ENCODE measurements around the gene TMEM130. TPM values are rescaled to one million over a fixed set of nuclear protein-coding genes. Genes with fewer than 3 reads are reported as not detected.

Gene TMEM130
- total RNA-seq, 2 experiments from 2014 or later: not detected

DNA sequence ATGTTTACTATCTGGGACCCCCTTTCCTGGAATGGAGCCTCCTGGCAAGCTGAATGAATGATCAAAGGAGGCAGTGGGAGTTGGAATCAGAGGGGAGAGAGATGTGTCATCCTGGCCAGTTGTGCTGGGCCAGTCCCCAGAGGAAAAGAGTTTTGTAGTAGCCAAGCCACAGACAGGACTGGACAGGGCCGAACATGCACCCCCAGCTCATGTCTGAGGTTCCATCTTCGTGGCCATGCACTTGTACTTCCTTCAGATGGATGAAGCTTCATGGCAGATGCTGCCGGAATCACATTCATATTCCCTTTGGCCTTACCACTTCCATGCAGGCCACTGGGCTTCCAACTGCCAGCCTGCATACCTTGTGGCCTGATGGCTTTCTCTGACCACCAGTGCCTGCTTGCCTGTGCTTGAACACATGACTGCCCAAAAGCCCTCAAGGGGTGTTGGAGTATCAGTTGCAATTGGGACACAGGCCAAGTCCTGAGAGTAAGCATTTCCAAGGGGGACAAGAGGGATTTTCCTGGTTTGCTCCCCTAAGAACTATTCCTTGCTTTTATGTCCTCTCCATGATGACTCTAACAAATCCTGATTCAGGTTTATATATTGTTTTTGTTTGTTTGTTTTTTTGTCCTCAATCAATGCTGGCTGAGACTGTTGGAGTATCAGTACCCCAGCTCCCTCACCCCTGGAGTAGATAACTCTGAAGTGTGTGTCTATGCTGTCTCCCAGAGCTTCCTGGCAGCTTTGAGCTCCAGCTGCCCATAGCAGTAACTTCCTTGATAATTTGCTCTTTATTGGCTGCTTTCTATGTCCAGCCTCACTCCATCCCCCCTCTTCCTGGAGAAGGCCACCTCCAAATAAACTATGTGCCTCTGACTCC lies 63.6 kb downstream of the TMEM130 start:
- H3K27me3 Mint-ChIP-seq: no peaks in the 10 kb centered on the region
- ATAC-seq (ENCODE audit: low read depth): no peak
- POLR2A ChIA-PET: no interaction called here
- H3K36me3 Mint-ChIP-seq: no peaks in the 10 kb centered on the region
- no peaks in the 10 kb centered on the region for H3K9me3 Mint-ChIP-seq
- no peak for DNase-seq
- no peaks in the 10 kb centered on the region for H3K4me1 Mint-ChIP-seq
- no peak overlapping the region for H3K4me3 Mint-ChIP-seq
- no peak overlapping the region for H3K27ac Mint-ChIP-seq

GRCh38 chr7:98802781-98803110 lies 67.1 kb downstream of the TMEM130 start:
- Mint-ChIP-seq H3K4me1 (no peaks in the 10 kb centered on the region), H3K9me3 (peaks cover 12% of the 10 kb centered on the region), H3K4me3 (no peak overlapping the region), H3K27ac (no peak overlapping the region), H3K27me3 (no peaks in the 10 kb centered on the region), H3K36me3 (no peaks in the 10 kb centered on the region)
- POLR2A ChIA-PET: no interaction called here
- DNase-seq (no peak), ATAC-seq (ENCODE audit: low read depth) (no peak)

DNA sequence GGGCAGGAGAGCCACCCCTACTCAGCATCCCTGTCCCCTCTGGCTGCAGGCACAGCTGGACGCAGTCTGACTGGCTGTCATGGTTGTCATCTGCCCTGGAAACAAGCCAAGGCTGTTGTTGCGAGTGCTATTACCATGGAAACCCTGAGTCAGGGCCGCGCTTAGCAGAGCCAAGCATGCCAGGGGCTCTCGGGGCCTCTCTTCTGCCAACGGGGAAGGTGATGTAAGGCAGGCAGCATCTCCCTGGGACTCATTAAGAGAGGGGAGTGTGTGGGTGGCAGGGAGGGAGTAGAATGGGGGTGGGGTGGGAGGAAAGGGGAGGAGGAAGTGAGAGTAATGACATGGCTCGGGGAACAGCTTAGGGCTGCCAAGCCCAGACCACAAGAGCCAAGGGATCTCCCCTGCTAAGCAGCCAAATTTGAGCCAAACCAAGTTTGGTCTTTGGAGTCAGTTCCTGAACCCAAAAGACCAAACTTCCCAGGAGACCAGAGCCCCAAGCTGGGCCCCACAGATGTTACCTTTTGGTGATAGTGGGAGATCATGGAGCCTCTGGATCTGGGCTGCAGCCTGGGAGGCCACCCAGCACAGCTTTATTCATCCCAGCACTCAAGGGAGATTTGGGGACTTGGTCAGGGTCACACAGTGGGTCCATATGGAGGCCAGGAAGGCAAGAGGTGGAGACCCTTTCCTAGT lies 67.6 kb downstream of the TMEM130 start:
- no peak overlapping the region for H3K27ac Mint-ChIP-seq
- no peak for ATAC-seq (ENCODE audit: low read depth)
- H3K27me3 Mint-ChIP-seq: no peaks in the 10 kb centered on the region
- DNase-seq: no peak
- POLR2A ChIA-PET: no interaction called here
- peaks cover 12% of the 10 kb centered on the region for H3K9me3 Mint-ChIP-seq
- H3K4me1 Mint-ChIP-seq: no peaks in the 10 kb centered on the region
- no peaks in the 10 kb centered on the region for H3K36me3 Mint-ChIP-seq
- no peak overlapping the region for H3K4me3 Mint-ChIP-seq

- ATAC-seq (ENCODE audit: low read depth) (no peak), DNase-seq (no peak)
- Mint-ChIP-seq H3K27me3 (no peaks in the 10 kb centered on the region), H3K4me3 (no peak overlapping the region), H3K9me3 (peaks cover 12% of the 10 kb centered on the region), H3K27ac (no peak overlapping the region), H3K4me1 (no peaks in the 10 kb centered on the region), H3K36me3 (no peaks in the 10 kb centered on the region)
- POLR2A ChIA-PET: no interaction called here
These were observed 68.8 kb downstream of the TMEM130 start for GRCh38 chr7:98800996-98801395.

- no peaks in the 10 kb centered on the region for H3K4me1 Mint-ChIP-seq
- peaks cover 14% of the 10 kb centered on the region for H3K9me3 Mint-ChIP-seq
- POLR2A ChIA-PET: interaction anchor here (0.7 kb wide), 1 partner anchor 582 kb away, joined by 3 read pairs; no protein-coding TSS in a partner anchor
- no peak for DNase-seq
- H3K27me3 Mint-ChIP-seq: peaks cover 2% of the 10 kb centered on the region
- H3K4me3 Mint-ChIP-seq: no peak overlapping the region
- H3K27ac Mint-ChIP-seq: no peak overlapping the region
- no peak for ATAC-seq (ENCODE audit: low read depth)
- no peaks in the 10 kb centered on the region for H3K36me3 Mint-ChIP-seq
These were observed 72.7 kb downstream of the TMEM130 start for GRCh38 chr7:98797150-98797549.

Small RNAs within 50 kb of the gene (microRNA-seq; reads per million reads assigned to microRNA genes)
- gene MIR3609: 38.6 reads per million, percentile 41 among the genes with 10 or more reads in this experiment

Other genes with a start within 250 kb of the TMEM130 start
- 10 to 100 TPM; 57.4 to 60.0 TPM for gene TRRAP, start 8.5 kb upstream of the TMEM130 start, total RNA-seq